Measurements from ENCODE around the gene RSPH1. TPM values are rescaled to one million over a fixed set of nuclear protein-coding genes. Genes with fewer than 3 reads are reported as not detected.

Gene RSPH1
- polyA plus RNA-seq, 2 of the 4 experiments (the other 2 are of a cell fraction): 0.71 to 0.85 TPM

- TF ChIP-seq BCL3 (IDR thresholded peaks at IDR 0.05): no peak
- TF ChIP-seq MYC (IDR thresholded peaks at IDR 0.05; ENCODE audit: borderline replicate concordance, low read length): no peak
- no peak for TF ChIP-seq ZFP36 (IDR thresholded peaks at IDR 0.05; ENCODE audit: borderline replicate concordance, partially characterized antibody)
- no peak for TF ChIP-seq FOXS1 (CRISPR knock-in tag; IDR thresholded peaks at IDR 0.05)
- no peak for TF ChIP-seq ZSCAN20 (CRISPR knock-in tag; IDR thresholded peaks at IDR 0.05)
- no peak for TF ChIP-seq RCOR1 (IDR thresholded peaks at IDR 0.05; ENCODE audit: low read depth, low read length)
- no peak for TF ChIP-seq CBX8 (IDR thresholded peaks at IDR 0.05)
- TF ChIP-seq RFX5 (IDR thresholded peaks at IDR 0.05): no peak
- no peak for TF ChIP-seq HMGXB4 (CRISPR knock-in tag; IDR thresholded peaks at IDR 0.05; ENCODE audit: borderline replicate concordance)
- no peak for TF ChIP-seq EHF (CRISPR knock-in tag; IDR thresholded peaks at IDR 0.05)
- TF ChIP-seq HOXB13 (CRISPR knock-in tag; IDR thresholded peaks at IDR 0.05; ENCODE audit: low read depth): no peak
- no peak for TF ChIP-seq HDAC2 (IDR thresholded peaks at IDR 0.05)
Observed at GRCh38 chr21:42465803-42466127, 30.3 kb downstream of the RSPH1 start (continued).

GRCh38 chr21:42465008-42465802, 30.8 kb downstream of the RSPH1 start:
- H3K4me1 ChIP-seq: no peaks in the 10 kb centered on the region
- WGBS (ENCODE audit: missing lambda C conversion rate): 62% methylated on average over 8 of the region's 8 CpGs
- CTCF ChIA-PET: no interaction called here
- TF ChIP-seq CTCF (IDR thresholded peaks at IDR 0.05) (no peak), POLR2A (IDR thresholded peaks at IDR 0.05; ENCODE audit: low read length) (no peak), HOXB5 (CRISPR knock-in tag; IDR thresholded peaks at IDR 0.05) (no peak), EHF (CRISPR knock-in tag; IDR thresholded peaks at IDR 0.05) (no peak), BCL3 (IDR thresholded peaks at IDR 0.05) (no peak), HOXA7 (CRISPR knock-in tag; IDR thresholded peaks at IDR 0.05) (no peak), KDM5A (IDR thresholded peaks at IDR 0.05) (no peak), SREBF2 (IDR thresholded peaks at IDR 0.05) (no peak)
- no peak overlapping the region for H3K4me2 ChIP-seq
- ATAC-seq (no peak), FAIRE-seq (no peak), DNase-seq (ENCODE audit: low read depth in 1 of 2, low spot score in 1 of 2) (no peak)
- POLR2A ChIA-PET: no interaction called here
- no peak overlapping the region for H3K4me3 ChIP-seq
- no peak overlapping the region for H3K27ac ChIP-seq
- H3K9me3 ChIP-seq: no peaks in the 10 kb centered on the region

GRCh38 chr21:42463861-42464515, 32.0 kb downstream of the RSPH1 start:
- Histone ChIP-seq H3K27ac (no peak overlapping the region), H3K9me3 (no peaks in the 10 kb centered on the region), H3K4me3 (no peak overlapping the region), H3K4me2 (no peak overlapping the region), H3K4me1 (no peaks in the 10 kb centered on the region)
- POLR2A ChIA-PET: no interaction called here
- peak in 1 of 2 experiments; percentile 80 for DNase-seq (ENCODE audit: low read depth in 1 of 2, low spot score in 1 of 2)
- FAIRE-seq: no peak
- peak in 1 of 2 experiments; percentile 63; a peak in 4 of 6 replicates for ATAC-seq
- TF ChIP-seq HES2 (IDR thresholded peaks at IDR 0.05): no peak
- peak; percentile 84 for TF ChIP-seq PBX3 (IDR thresholded peaks at IDR 0.05)
- WGBS (ENCODE audit: missing lambda C conversion rate): 73% methylated on average over 17 of the region's 17 CpGs
- CTCF ChIA-PET: no interaction called here
